MCF 10A (cell line): ENCODE data around the gene ZNF365. TPM values are rescaled to one million over a fixed set of nuclear protein-coding genes. Genes with fewer than 3 reads are reported as not detected.
A peak's percentile ranks its signal among the peaks of the same experiment; 100 is the strongest.

Source experiments
- BruUV-seq: library from RNA; stranded (reverse); fragments of 400-500 nt; replicated peaks from 2 replicates; lab custom pipeline; 2021; lab: Mats Ljungman, UMichigan
- CTCF ChIA-PET: fragments of 300-600 bp; sonication (Branson Sonifier 250); formaldehyde crosslinking; extraction: SDS; loops from one replicate; lab custom pipeline; 2021; ENCODE audit warnings: antibody characterized with exemption, inconsistent platforms; lab: Yijun Ruan, JAX
- POLR2A ChIA-PET: fragments of 300-600, 350-650 bp; sonication (Branson Sonifier 250); formaldehyde crosslinking; extraction: SDS; loops from one replicate; lab custom pipeline; 2020; ENCODE audit warnings: antibody characterized with exemption, inconsistent platforms; lab: Yijun Ruan, JAX
- DNase-seq: peaks from one replicate; pipeline ENCODE4 v3.0.0-alpha.2; 2018; ENCODE audit not compliant: unreplicated experiment
- H3K27ac Mint-ChIP-seq: one replicate; pipeline ENCODE4 v1.8.0; 2022; ENCODE audit warnings: mild to moderate bottlenecking, low read depth, mixed read lengths; ENCODE audit not compliant: unreplicated experiment
- H3K27me3 Mint-ChIP-seq: one replicate; pipeline ENCODE4 v1.8.0; 2022; ENCODE audit warnings: mixed read lengths; ENCODE audit not compliant: insufficient read depth, unreplicated experiment
- H3K36me3 Mint-ChIP-seq: one replicate; pipeline ENCODE4 v1.8.0; 2022; ENCODE audit warnings: mild to moderate bottlenecking, moderate library complexity, mixed read lengths; ENCODE audit not compliant: insufficient read depth, unreplicated experiment
- H3K4me1 Mint-ChIP-seq: one replicate; pipeline ENCODE4 v1.8.0; 2022; ENCODE audit warnings: mixed read lengths; ENCODE audit not compliant: insufficient read depth, unreplicated experiment
- H3K4me3 Mint-ChIP-seq: one replicate; pipeline ENCODE4 v1.8.0; 2022; ENCODE audit warnings: mild to moderate bottlenecking, moderate library complexity, mixed read lengths; ENCODE audit not compliant: unreplicated experiment
- H3K9me3 Mint-ChIP-seq: one replicate; pipeline ENCODE4 v1.8.0; 2022; ENCODE audit warnings: mixed read lengths; ENCODE audit not compliant: unreplicated experiment
- CTCF ChIP-seq: fragments of 200-600 bp; IDR thresholded peaks from one replicate; pipeline ENCODE4 v1.8.0; 2022; ENCODE audit warnings: antibody characterized with exemption, mild to moderate bottlenecking; ENCODE audit not compliant: unreplicated experiment
- intact Hi-C: fragments of 100-400 bp; cut with micrococcal nuclease; formaldehyde crosslinking; loops from 2 replicates; pipeline ENCODE4 v1.14.1; 2022
- total RNA-seq: library from RNA; stranded (reverse); gene quantifications from 2 replicates; pipeline ENCODE4 v1.2.3, GENCODE V29; 2022

The ZNF365 gene
- total RNA-seq, 1 experiment from 2014 or later = 1.3 TPM

- DNase-seq = peak; percentile 24
- intact Hi-C loops = no loop called here
- peaks cover 12% of the 10 kb centered on the region for H3K9me3 Mint-ChIP-seq
- POLR2A ChIA-PET = interaction anchor here (0.7 to 1.5 kb wide), 3 partner anchors 14 to 48 kb away, joined by 3 to 4 read pairs (median 3); no protein-coding TSS in a partner anchor
- H3K4me1 Mint-ChIP-seq = peaks cover 20% of the 10 kb centered on the region
- BruUV-seq = no TSS peak
- no peaks in the 10 kb centered on the region for H3K27me3 Mint-ChIP-seq
- TF ChIP-seq CTCF = no peak
- peak overlapping the region; percentile 75 for H3K27ac Mint-ChIP-seq
- no peaks in the 10 kb centered on the region for H3K36me3 Mint-ChIP-seq
- CTCF ChIA-PET = interaction anchor here (0.5 kb wide), 1 partner anchor 41 kb away, joined by 3 read pairs; no protein-coding TSS in a partner anchor
- no peak overlapping the region for H3K4me3 Mint-ChIP-seq
Measured at GRCh38 chr10:62336404-62336803, 37.8 kb upstream of the ZNF365 start.

GRCh38 chr10:62341419-62341818, 32.8 kb upstream of the ZNF365 start:
- no peak for DNase-seq
- intact Hi-C loops = no loop called here
- Mint-ChIP-seq H3K4me1 (peaks cover 5% of the 10 kb centered on the region), H3K4me3 (no peak overlapping the region), H3K36me3 (no peaks in the 10 kb centered on the region), H3K27ac (no peak overlapping the region), H3K27me3 (no peaks in the 10 kb centered on the region), H3K9me3 (peaks cover 21% of the 10 kb centered on the region)
- CTCF ChIA-PET = interaction anchor here (0.9 kb wide), 1 partner anchor 11 kb away, joined by 3 read pairs; no protein-coding TSS in a partner anchor
- TF ChIP-seq CTCF = no peak
- POLR2A ChIA-PET = interaction anchor here (0.8 kb wide), 1 partner anchor 24 kb away, joined by 3 read pairs; no protein-coding TSS in a partner anchor
- BruUV-seq = no TSS peak

DNA sequence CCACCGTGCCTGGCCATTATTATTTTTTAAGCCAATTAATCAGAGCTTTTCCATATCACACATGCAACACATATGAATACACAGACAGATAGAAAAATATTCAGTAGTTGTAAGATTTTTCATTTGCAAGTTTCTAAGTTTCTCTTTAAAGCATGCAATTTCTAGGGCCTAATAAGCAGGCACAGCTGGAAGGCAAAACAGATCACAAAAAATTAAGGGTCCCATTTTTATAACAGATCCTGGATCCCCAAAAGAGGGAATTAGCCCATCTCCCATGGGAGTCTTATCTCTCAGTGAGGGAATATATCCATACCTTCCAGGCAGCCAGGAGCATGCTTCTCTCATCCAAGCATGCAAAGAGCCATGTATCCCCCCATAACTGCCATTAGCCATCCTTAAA, 31.2 kb upstream of the ZNF365 start:
- Mint-ChIP-seq H3K27ac (no peak overlapping the region), H3K27me3 (no peaks in the 10 kb centered on the region), H3K4me1 (no peaks in the 10 kb centered on the region), H3K9me3 (peaks cover 18% of the 10 kb centered on the region), H3K36me3 (no peaks in the 10 kb centered on the region), H3K4me3 (no peak overlapping the region)
- ChIA-PET CTCF (interaction anchor here (0.6 kb wide), 1 partner anchor 22 kb away, joined by 3 read pairs; no protein-coding TSS in a partner anchor), POLR2A (no interaction called here)
- no peak for DNase-seq
- BruUV-seq = no TSS peak
- no peak for TF ChIP-seq CTCF
- intact Hi-C loops = no loop called here

DNA sequence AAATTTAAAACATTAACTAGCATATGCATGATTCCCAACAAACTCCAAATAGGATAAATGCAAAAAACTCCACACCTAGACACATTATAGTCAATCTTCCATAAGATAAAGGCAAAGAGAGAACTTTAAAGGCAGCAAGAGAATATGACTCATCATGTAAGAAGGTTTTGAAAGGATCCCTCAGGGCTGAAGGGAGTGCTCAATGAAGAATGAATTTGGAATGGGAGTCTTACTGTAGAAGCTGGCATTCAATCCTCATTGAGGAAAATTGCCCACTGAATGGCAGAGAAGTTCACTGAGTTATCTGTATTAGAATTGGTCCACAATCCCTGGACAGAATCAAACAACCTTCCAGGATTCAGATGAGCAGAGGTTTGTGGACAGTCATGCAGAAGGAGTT, 26.1 kb upstream of the ZNF365 start:
- no peak overlapping the region for H3K4me3 Mint-ChIP-seq
- H3K9me3 Mint-ChIP-seq = peaks cover 37% of the 10 kb centered on the region
- DNase-seq = peak; percentile 40
- intact Hi-C loops = no loop called here
- no peaks in the 10 kb centered on the region for H3K4me1 Mint-ChIP-seq
- no peak overlapping the region for H3K27ac Mint-ChIP-seq
- POLR2A ChIA-PET = interaction anchor here (0.7 kb wide), 1 partner anchor 29 kb away, joined by 3 read pairs; no protein-coding TSS in a partner anchor
- H3K36me3 Mint-ChIP-seq = no peaks in the 10 kb centered on the region
- no peaks in the 10 kb centered on the region for H3K27me3 Mint-ChIP-seq
- no TSS peak for BruUV-seq
- no peak for TF ChIP-seq CTCF
- CTCF ChIA-PET = no interaction called here
